ENCODE measurements around the gene CEBPZ.

GRCh38 chr2:37190290-37190689 is 41.1 kb downstream of the CEBPZ start:
- TF ChIP-seq, protein P1, sequence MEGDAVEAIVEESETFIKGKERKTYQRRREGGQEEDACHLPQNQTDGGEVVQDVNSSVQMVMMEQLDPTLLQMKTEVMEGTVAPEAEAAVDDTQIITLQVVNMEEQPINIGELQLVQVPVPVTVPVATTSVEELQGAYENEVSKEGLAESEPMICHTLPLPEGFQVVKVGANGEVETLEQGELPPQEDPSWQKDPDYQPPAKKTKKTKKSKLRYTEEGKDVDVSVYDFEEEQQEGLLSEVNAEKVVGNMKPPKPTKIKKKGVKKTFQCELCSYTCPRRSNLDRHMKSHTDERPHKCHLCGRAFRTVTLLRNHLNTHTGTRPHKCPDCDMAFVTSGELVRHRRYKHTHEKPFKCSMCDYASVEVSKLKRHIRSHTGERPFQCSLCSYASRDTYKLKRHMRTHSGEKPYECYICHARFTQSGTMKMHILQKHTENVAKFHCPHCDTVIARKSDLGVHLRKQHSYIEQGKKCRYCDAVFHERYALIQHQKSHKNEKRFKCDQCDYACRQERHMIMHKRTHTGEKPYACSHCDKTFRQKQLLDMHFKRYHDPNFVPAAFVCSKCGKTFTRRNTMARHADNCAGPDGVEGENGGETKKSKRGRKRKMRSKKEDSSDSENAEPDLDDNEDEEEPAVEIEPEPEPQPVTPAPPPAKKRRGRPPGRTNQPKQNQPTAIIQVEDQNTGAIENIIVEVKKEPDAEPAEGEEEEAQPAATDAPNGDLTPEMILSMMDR (IDR thresholded peaks at IDR 0.05; ENCODE audit: extremely low read depth in 1 of 2, insufficient read depth in 1 of 2, low read depth in 1 of 2, low read length in 2 of 2) = no peak
- TF ChIP-seq POLR2A (IDR thresholded peaks at IDR 0.05; ENCODE audit: low read depth, low read length) (no peak), EZH2 (IDR thresholded peaks at IDR 0.05; ENCODE audit: borderline replicate concordance, low read depth, low read length, severe bottlenecking) (no peak), MAX (IDR thresholded peaks at IDR 0.05; ENCODE audit: insufficient read depth, insufficient read length) (no peak), GATA2 (IDR thresholded peaks at IDR 0.05; ENCODE audit: insufficient read depth, insufficient read length, low read depth, low read length) (no peak)
